Neural progenitor cell (in vitro differentiated cells): ENCODE results near the gene SS18L1. TPM values are rescaled to one million over a fixed set of nuclear protein-coding genes. Genes with fewer than 3 reads are reported as not detected.

Experiments
- DNase-seq: peaks from one replicate; pipeline ENCODE4 v3.0.0-alpha.2; 2016; ENCODE audit warnings: low spot score
- H2AFZ ChIP-seq: fragments of 200-600 bp; sonication (generic); replicated peaks from 2 replicates; pipeline ENCODE4 v1.6.1; 2016; ENCODE audit warnings: antibody characterized with exemption
- H3F3A ChIP-seq: fragments of 200-600 bp; sonication (generic); 2 replicates; pipeline ENCODE4 v1.6.1; 2016; ENCODE audit warnings: antibody characterized with exemption, low read depth
- H3K27ac ChIP-seq: fragments of 200-600 bp; sonication (generic); 2 replicates; pipeline ENCODE4 v1.5.1; 2016; ENCODE audit warnings: mild to moderate bottlenecking
- H3K27me3 ChIP-seq: fragments of 200-600 bp; sonication (generic); 2 replicates; pipeline ENCODE4 v1.6.1; 2016; ENCODE audit warnings: mild to moderate bottlenecking, moderate library complexity
- H3K36me3 ChIP-seq: fragments of 200-600 bp; sonication (generic); 2 replicates; pipeline ENCODE4 v1.5.1; 2016
- H3K4me1 ChIP-seq: fragments of 200-600 bp; sonication (generic); 2 replicates; pipeline ENCODE4 v1.6.1; 2016; ENCODE audit warnings: mixed run types
- H3K4me2 ChIP-seq: fragments of 200-600 bp; sonication (generic); 2 replicates; pipeline ENCODE4 v1.6.1; 2016
- H3K4me3 ChIP-seq: fragments of 200-600 bp; sonication (generic); 2 replicates; pipeline ENCODE4 v1.5.1; 2016
- H3K79me2 ChIP-seq: fragments of 200-600 bp; sonication (generic); 2 replicates; pipeline ENCODE4 v1.6.1; 2016; ENCODE audit warnings: low read depth
- H3K9ac ChIP-seq: fragments of 200-600 bp; sonication (generic); 2 replicates; pipeline ENCODE4 v1.6.1; 2016
- H3K9me3 ChIP-seq: fragments of 200-600 bp; sonication (generic); 2 replicates; pipeline ENCODE4 v1.5.1; 2016; ENCODE audit warnings: low read depth
- H4K20me1 ChIP-seq: fragments of 200-600 bp; sonication (generic); 2 replicates; pipeline ENCODE4 v1.6.1; 2016; ENCODE audit warnings: low read depth
- H3K27ac Mint-ChIP-seq: 3 replicates; pipeline ENCODE4 v1.8.0; 2021; ENCODE audit warnings: mixed read lengths
- H3K27me3 Mint-ChIP-seq: 2 replicates; pipeline ENCODE4 v1.8.0; 2022; ENCODE audit warnings: low read depth, mild to moderate bottlenecking, inconsistent platforms, moderate library complexity, mixed read lengths; ENCODE audit not compliant: insufficient read depth
- H3K36me3 Mint-ChIP-seq: 3 replicates; pipeline ENCODE4 v1.8.0; 2021; ENCODE audit warnings: mixed read lengths
- H3K4me1 Mint-ChIP-seq: 3 replicates; pipeline ENCODE4 v1.8.0; 2021; ENCODE audit warnings: mixed read lengths
- H3K4me3 Mint-ChIP-seq: 3 replicates; pipeline ENCODE4 v1.8.0; 2021; ENCODE audit warnings: mild to moderate bottlenecking, moderate library complexity, mixed read lengths
- H3K9me3 Mint-ChIP-seq: 3 replicates; pipeline ENCODE4 v1.8.0; 2020; ENCODE audit warnings: mixed read lengths
- CTCF ChIP-seq: fragments of 200-600 bp; sonication (generic); IDR thresholded peaks from 2 replicates; pipeline ENCODE4 v1.5.1; 2017; ENCODE audit warnings: antibody characterized with exemption, mild to moderate bottlenecking
- EZH2 ChIP-seq: fragments of 200-600 bp; sonication (generic); IDR thresholded peaks from 2 replicates; pipeline ENCODE4 v1.6.1; 2017; ENCODE audit warnings: antibody characterized with exemption, mild to moderate bottlenecking, moderate library complexity
- EZH2phosphoT487 ChIP-seq: fragments of 200-600 bp; sonication (generic); IDR thresholded peaks from 2 replicates; pipeline ENCODE4 v1.6.1; 2017; ENCODE audit warnings: antibody characterized with exemption
- total RNA-seq: library from RNA; depleted of rRNA; stranded (reverse); fragments of >200 nt; gene quantifications from 2 replicates; pipeline ENCODE4 v1.2.3, GENCODE V29; 2015; ENCODE audit warnings: low replicate concordance

The SS18L1 gene
- total RNA-seq, 1 donor from 2014 or later: 25.5 TPM

GRCh38 chr20:62117362-62117646 is 26.3 kb upstream of the SS18L1 start:
- Histone ChIP-seq H3K4me3 (no peak overlapping the region), H3K9me3 (no peaks in the 10 kb centered on the region), H3K27me3 (no peaks in the 10 kb centered on the region), H3K4me1 (peaks cover 28% of the 10 kb centered on the region), H3F3A (peaks cover 25% of the 10 kb centered on the region), H3K79me2 (no peaks in the 10 kb centered on the region), H3K27ac (no peak overlapping the region), H3K36me3 (no peaks in the 10 kb centered on the region), H4K20me1 (no peaks in the 10 kb centered on the region), H3K9ac (no peak overlapping the region), H2AFZ (no peak overlapping the region), H3K4me2 (peak overlapping the region; percentile 53)
- Mint-ChIP-seq H3K27me3 (peaks cover 3% of the 10 kb centered on the region), H3K36me3 (no peaks in the 10 kb centered on the region), H3K4me3 (peak overlapping the region; percentile 73), H3K9me3 (peaks cover 11% of the 10 kb centered on the region), H3K27ac (peak overlapping the region; percentile 72), H3K4me1 (peaks cover 35% of the 10 kb centered on the region)
- TF ChIP-seq EZH2phosphoT487 (no peak), EZH2 (no peak), CTCF (no peak)
- peak; percentile 83 for DNase-seq

- H3K36me3 ChIP-seq: no peaks in the 10 kb centered on the region
- Mint-ChIP-seq H3K9me3 (peaks cover 10% of the 10 kb centered on the region), H3K4me1 (peaks cover 35% of the 10 kb centered on the region), H3K4me3 (peak overlapping the region; percentile 73), H3K27me3 (peaks cover 3% of the 10 kb centered on the region), H3K27ac (peak overlapping the region; percentile 72), H3K36me3 (no peaks in the 10 kb centered on the region)
- H3K79me2 ChIP-seq: peaks cover 2% of the 10 kb centered on the region
- no peak overlapping the region for H3K27ac ChIP-seq
- no peaks in the 10 kb centered on the region for H4K20me1 ChIP-seq
- H3F3A ChIP-seq: peaks cover 25% of the 10 kb centered on the region
- H3K4me2 ChIP-seq: peak overlapping the region; percentile 53
- TF ChIP-seq CTCF (no peak), EZH2phosphoT487 (no peak), EZH2 (no peak)
- H3K4me1 ChIP-seq: peaks cover 28% of the 10 kb centered on the region
- H3K9me3 ChIP-seq: no peaks in the 10 kb centered on the region
- no peak overlapping the region for H2AFZ ChIP-seq
- no peak overlapping the region for H3K4me3 ChIP-seq
- DNase-seq: peak; percentile 34
- no peaks in the 10 kb centered on the region for H3K27me3 ChIP-seq
- no peak overlapping the region for H3K9ac ChIP-seq
Measured at GRCh38 chr20:62117658-62118057, 25.9 kb upstream of the SS18L1 start.

GRCh38 chr20:62118113-62119043 is 25.2 kb upstream of the SS18L1 start:
- H3K36me3 Mint-ChIP-seq: no peaks in the 10 kb centered on the region
- DNase-seq: no peak
- Histone ChIP-seq H3K9me3 (no peaks in the 10 kb centered on the region), H3K79me2 (peaks cover 10% of the 10 kb centered on the region), H4K20me1 (peaks cover 7% of the 10 kb centered on the region), H2AFZ (no peak overlapping the region), H3K36me3 (no peaks in the 10 kb centered on the region), H3K4me2 (peak overlapping the region; percentile 53), H3K4me3 (no peak overlapping the region), H3K9ac (no peak overlapping the region), H3K27ac (no peak overlapping the region), H3F3A (peaks cover 25% of the 10 kb centered on the region), H3K27me3 (no peaks in the 10 kb centered on the region), H3K4me1 (peaks cover 28% of the 10 kb centered on the region)
- H3K27ac Mint-ChIP-seq: no peak overlapping the region
- H3K4me3 Mint-ChIP-seq: peak overlapping the region; percentile 39
- H3K4me1 Mint-ChIP-seq: peaks cover 36% of the 10 kb centered on the region
- TF ChIP-seq CTCF (no peak), EZH2 (no peak), EZH2phosphoT487 (no peak)
- H3K9me3 Mint-ChIP-seq: peaks cover 4% of the 10 kb centered on the region
- no peaks in the 10 kb centered on the region for H3K27me3 Mint-ChIP-seq
